Measurements from ENCODE around the gene HEPH. TPM values are rescaled to one million over a fixed set of nuclear protein-coding genes. Genes with fewer than 3 reads are reported as not detected.

Gene HEPH
- total and polyA plus RNA-seq, 10 of the 15 experiments (the other 5 are each of a cell fraction or from before 2014, with no cell fraction given): 0.20 to 1.1 (median 0.49) TPM

GRCh38 chrX:66150163-66150562, 13.9 kb upstream of the HEPH start:
- H3K27me3 ChIP-seq (replicated peaks in 1 of 2; ENCODE audit: control insufficient read depth in 2 of 2, insufficient read depth in 2 of 2, low read length in 1 of 2): no peaks in the 10 kb centered on the region; a peak in 1 of 4 replicates
- no peaks in the 10 kb centered on the region for H3K79me2 ChIP-seq (ENCODE audit: control insufficient read depth, insufficient read depth, low read length)
- intact Hi-C loops (cut with micrococcal nuclease; ENCODE audit: unreplicated experiment) (no loop called here), in situ Hi-C loops (cut with MboI) (no loop called here)
- POLR2A ChIA-PET: no interaction called here
- SMC1A ChIA-PET (ENCODE audit: uncharacterized antibody, unreplicated experiment): no interaction called here
- no peak for ATAC-seq
- TF ChIP-seq PKNOX1 (IDR thresholded peaks at IDR 0.05) (no peak), BCL11A (IDR thresholded peaks at IDR 0.05; ENCODE audit: low read depth, low read length) (no peak), MXI1 (IDR thresholded peaks at IDR 0.05; ENCODE audit: low read depth, low read length) (no peak), CHD1 (IDR thresholded peaks at IDR 0.05; ENCODE audit: low read depth, low read length) (no peak), CHD4 (IDR thresholded peaks at IDR 0.05) (no peak), PML (IDR thresholded peaks at IDR 0.05; ENCODE audit: low read length) (no peak), FOXK2 (IDR thresholded peaks at IDR 0.05) (no peak), RB1 (IDR thresholded peaks at IDR 0.05; ENCODE audit: borderline replicate concordance) (no peak), E2F8 (IDR thresholded peaks at IDR 0.05; ENCODE audit: low read depth, partially characterized antibody) (no peak), CBX3 (IDR thresholded peaks at IDR 0.05; ENCODE audit: borderline replicate concordance, low read depth) (no peak), IKZF2 (IDR thresholded peaks at IDR 0.05) (no peak), IKZF1 (conservative IDR thresholded peaks at IDR 0.05) (no peak), CBX5 (IDR thresholded peaks at IDR 0.05; ENCODE audit: low read depth) (no peak), IRF4 (IDR thresholded peaks at IDR 0.05; ENCODE audit: low read depth, low read length) (no peak), ZNF24 (IDR thresholded peaks at IDR 0.05) (no peak), MTA3 (IDR thresholded peaks at IDR 0.05; ENCODE audit: borderline replicate concordance, low read length) (no peak), ZNF384 (IDR thresholded peaks at IDR 0.05; ENCODE audit: borderline replicate concordance, low read depth, low read length) (no peak), BCLAF1 (IDR thresholded peaks at IDR 0.05) (no peak), USF1 (IDR thresholded peaks at IDR 0.05; ENCODE audit: borderline replicate concordance, extremely low read length, insufficient read depth, low read depth, low read length) (no peak)
- H4K20me1 ChIP-seq (ENCODE audit: control insufficient read depth, insufficient read depth): no peaks in the 10 kb centered on the region
- H2AFZ ChIP-seq (ENCODE audit: control insufficient read depth, low read depth, low read length): no peak overlapping the region
- H3K4me1 ChIP-seq (ENCODE audit: control insufficient read depth, insufficient read depth, low read length): no peaks in the 10 kb centered on the region
- no peak for DNase-seq (ENCODE audit: low read depth, low spot score)
- no peak overlapping the region for H3K9ac ChIP-seq (ENCODE audit: control insufficient read depth, insufficient read depth, low read length)
- H3K27ac ChIP-seq (ENCODE audit: control insufficient read depth, insufficient read depth): no peak overlapping the region
- CTCF ChIA-PET: interaction anchor here (0.6 to 1.7 kb wide), 2 partner anchors 13 to 120 kb away, joined by 3 to 4 read pairs; partner anchors contain the start of gene HEPH
- no peak for FAIRE-seq
- no peak overlapping the region for H3K4me2 ChIP-seq (ENCODE audit: control insufficient read depth, insufficient read depth)
- RAD21 ChIA-PET (ENCODE audit: unreplicated experiment): no interaction called here
- H3K4me3 ChIP-seq: no peak overlapping the region
- no peaks in the 10 kb centered on the region for H3K9me3 ChIP-seq (replicated peaks; ENCODE audit: control insufficient read depth, insufficient read depth, low read length)
- BruUV-seq (replicated peaks): no TSS peak
- H3K36me3 ChIP-seq (ENCODE audit: control insufficient read depth in 2 of 2, insufficient read depth in 2 of 2, low read length in 1 of 2): no peaks in the 10 kb centered on the region
